OCI-LY3 (cell line): ENCODE data around the gene IPO9.
A peak's percentile ranks its signal among the peaks of the same experiment; 100 is the strongest.

Source experiments
- H2AFZ ChIP-seq: fragments of 200-600, 300-600 bp; shearing (Covaris generic); 2 replicates; pipeline ENCODE4 v1.6.0; 2014; ENCODE audit warnings: antibody characterized with exemption, low read depth, low read length
- H3K27ac ChIP-seq: fragments of 200-600, 300-600 bp; sonication (generic); 2 replicates; pipeline ENCODE4 v1.5.1; 2014; ENCODE audit warnings: mild to moderate bottlenecking, low read length, moderate library complexity, mixed read lengths
- H3K27me3 ChIP-seq: fragments of 200-600, 300-600 bp; sonication (generic); 2 replicates; pipeline ENCODE4 v1.6.1; 2014; ENCODE audit warnings: low read depth, low read length, mixed read lengths
- H3K36me3 ChIP-seq: fragments of 200-600, 300-600 bp; sonication (generic); replicated peaks from 2 replicates; pipeline ENCODE3; 2014; ENCODE audit warnings: low read depth, low read length, mixed read lengths
- H3K4me1 ChIP-seq: fragments of 300-600, 200-600 bp; sonication (generic); 2 replicates; pipeline ENCODE4 v1.6.1; 2014; ENCODE audit warnings: low read length, mixed read lengths
- H3K4me2 ChIP-seq: fragments of 200-600, 300-600 bp; sonication (generic); 2 replicates; pipeline ENCODE4 v1.6.1; 2014; ENCODE audit warnings: low read length, mixed read lengths
- H3K4me3 ChIP-seq: fragments of 300-600, 200-600 bp; sonication (generic); 2 replicates; pipeline ENCODE4 v1.5.1; 2014; ENCODE audit warnings: antibody characterized with exemption, mild to moderate bottlenecking, low read length, moderate library complexity
- H3K79me2 ChIP-seq: fragments of 300-600, 200-600 bp; shearing (Covaris generic); 2 replicates; pipeline ENCODE4 v1.6.1; 2014; ENCODE audit warnings: mild to moderate bottlenecking, low read length, mixed read lengths
- H3K9ac ChIP-seq: fragments of 300-600, 200-600 bp; shearing (Covaris generic); 2 replicates; pipeline ENCODE4 v1.6.0; 2014; ENCODE audit warnings: mild to moderate bottlenecking, low read length, moderate library complexity
- H3K9me3 ChIP-seq: fragments of 200-600, 300-600 bp; shearing (Covaris generic); 2 replicates; pipeline ENCODE4 v1.6.1; 2014; ENCODE audit warnings: low read length, mixed read lengths; ENCODE audit not compliant: insufficient read depth
- H4K20me1 ChIP-seq: fragments of 200-600, 300-600 bp; sonication (generic); 2 replicates; pipeline ENCODE4 v1.6.1; 2016; ENCODE audit warnings: low read length, mixed read lengths; ENCODE audit not compliant: insufficient read depth
- CTCF ChIP-seq: fragments of 200-600, 300-600 bp; sonication (generic); IDR thresholded peaks from 2 replicates; pipeline ENCODE4 v1.5.1; 2014; ENCODE audit warnings: antibody characterized with exemption, low read length, low read depth
- EZH2phosphoT487 ChIP-seq: fragments of 200-600 bp; shearing (Covaris generic); IDR thresholded peaks from 2 replicates; pipeline ENCODE4 v1.6.1; 2018; ENCODE audit warnings: antibody characterized with exemption, mixed run types, low read depth

The IPO9 gene

DNA sequence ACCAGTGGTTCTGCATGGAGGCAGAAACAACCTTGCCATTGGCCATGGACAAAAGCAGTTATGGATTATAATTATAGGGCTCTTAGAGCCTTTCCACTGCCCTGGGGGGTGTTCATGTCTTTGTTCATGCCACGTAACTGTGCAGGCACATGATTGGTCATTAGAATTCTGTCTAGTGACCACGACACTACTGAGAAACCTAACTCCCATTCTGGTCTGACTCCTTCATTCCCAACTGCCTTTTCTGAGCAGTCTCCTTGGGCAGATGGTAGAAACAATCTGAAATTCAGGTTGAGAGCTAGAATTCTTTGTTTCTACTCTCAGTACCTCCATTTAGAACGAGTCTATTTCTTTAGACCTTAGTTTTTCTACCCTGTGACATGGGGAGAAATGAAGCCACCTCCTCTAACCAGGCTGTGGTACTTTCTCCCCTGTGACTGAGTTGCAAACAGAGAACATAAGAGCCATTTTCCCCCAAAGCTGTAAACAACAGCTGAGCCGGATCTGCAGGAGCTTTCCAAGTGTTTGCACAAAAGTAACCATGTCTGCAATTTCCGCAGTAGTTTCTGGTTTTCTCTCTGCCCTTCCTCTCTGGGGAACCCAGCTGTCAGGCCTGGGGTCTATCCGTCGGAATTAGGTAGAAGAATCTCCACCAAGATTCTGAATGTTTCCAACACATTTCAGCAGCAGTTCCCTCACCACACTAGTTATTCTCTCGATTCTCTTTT, 37.7 kb upstream of the IPO9 start:
- Histone ChIP-seq H3K9me3 (no peaks in the 10 kb centered on the region), H3K4me1 (peaks cover 10% of the 10 kb centered on the region; the same call in 1 of the 2 replicates), H3K27me3 (peaks cover 29% of the 10 kb centered on the region), H3K4me3 (no peak overlapping the region), H3K27ac (no peak overlapping the region), H2AFZ (no peak overlapping the region), H4K20me1 (no peaks in the 10 kb centered on the region), H3K4me2 (peak overlapping the region; percentile 5; the same call in 1 of the 2 replicates), H3K36me3 (no peaks in the 10 kb centered on the region), H3K9ac (no peak overlapping the region), H3K79me2 (no peaks in the 10 kb centered on the region)
- no peak for TF ChIP-seq EZH2phosphoT487

- Histone ChIP-seq H3K36me3 (no peaks in the 10 kb centered on the region), H3K9me3 (no peaks in the 10 kb centered on the region), H3K27ac (no peak overlapping the region), H4K20me1 (no peaks in the 10 kb centered on the region), H3K4me2 (peak overlapping the region; percentile 5; the same call in 1 of the 2 replicates), H3K79me2 (no peaks in the 10 kb centered on the region), H3K4me3 (no peak overlapping the region), H3K4me1 (peaks cover 10% of the 10 kb centered on the region; the same call in 1 of the 2 replicates), H3K27me3 (peaks cover 31% of the 10 kb centered on the region), H2AFZ (no peak overlapping the region), H3K9ac (no peak overlapping the region)
- TF ChIP-seq CTCF (no peak), EZH2phosphoT487 (no peak)
These were observed 37.2 kb upstream of the IPO9 start for GRCh38 chr1:201791779-201792173.

GRCh38 chr1:201792534-201793305, 36.2 kb upstream of the IPO9 start:
- peaks cover 32% of the 10 kb centered on the region for H3K27me3 ChIP-seq
- H4K20me1 ChIP-seq: no peaks in the 10 kb centered on the region
- no peak overlapping the region for H2AFZ ChIP-seq
- H3K79me2 ChIP-seq: no peaks in the 10 kb centered on the region
- peak overlapping the region; percentile 19; the same call in 1 of the 2 replicates for H3K4me2 ChIP-seq
- no peak for TF ChIP-seq EZH2phosphoT487
- TF ChIP-seq CTCF: peak; percentile 100
- H3K4me1 ChIP-seq: peaks cover 10% of the 10 kb centered on the region; the same call in 1 of the 2 replicates
- no peak overlapping the region for H3K4me3 ChIP-seq
- no peaks in the 10 kb centered on the region for H3K36me3 ChIP-seq
- no peak overlapping the region for H3K27ac ChIP-seq
- H3K9me3 ChIP-seq: no peaks in the 10 kb centered on the region
- H3K9ac ChIP-seq: no peak overlapping the region

DNA sequence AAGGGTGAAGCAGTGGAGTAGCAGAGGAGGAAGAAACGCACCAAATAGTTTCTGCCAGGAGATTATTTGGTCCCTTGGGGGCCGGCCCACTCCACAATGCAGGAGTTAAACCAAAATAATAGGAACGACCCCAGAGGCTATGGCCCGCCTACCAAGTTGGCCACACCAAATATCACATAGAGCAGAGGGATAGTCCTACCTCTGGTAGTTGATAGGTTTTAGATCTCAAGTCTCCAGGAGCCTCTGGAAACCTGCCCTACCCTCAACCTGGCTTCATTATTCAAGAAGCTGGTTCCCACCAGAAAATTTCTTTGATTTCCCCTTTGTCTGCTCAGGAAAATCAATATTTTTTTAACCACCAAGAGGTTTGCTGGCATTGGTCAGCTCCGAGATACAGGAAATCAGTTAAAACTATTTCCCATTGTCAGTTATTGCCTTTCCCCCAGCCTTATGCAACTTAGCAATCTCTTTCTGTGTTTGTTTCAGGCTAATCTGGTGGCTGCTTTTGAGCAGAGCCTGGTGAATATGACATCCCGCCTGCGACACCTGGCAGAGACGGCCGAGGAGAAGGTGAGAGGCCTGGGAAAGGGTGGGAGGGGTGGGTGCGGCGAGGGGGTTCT, 35.5 kb upstream of the IPO9 start:
- Histone ChIP-seq H4K20me1 (no peaks in the 10 kb centered on the region), H3K9me3 (no peaks in the 10 kb centered on the region), H3K36me3 (no peaks in the 10 kb centered on the region), H3K9ac (no peak overlapping the region), H3K27me3 (peaks cover 32% of the 10 kb centered on the region), H3K4me3 (no peak overlapping the region), H3K4me2 (peak overlapping the region; percentile 19; the same call in 1 of the 2 replicates), H2AFZ (no peak overlapping the region), H3K4me1 (peaks cover 10% of the 10 kb centered on the region; the same call in 1 of the 2 replicates), H3K79me2 (no peaks in the 10 kb centered on the region), H3K27ac (no peak overlapping the region)
- TF ChIP-seq CTCF (no peak), EZH2phosphoT487 (no peak)
